OCI-LY1 (cell line): ENCODE data around the gene MTFMT.

ENCODE experiments used
- H2AFZ ChIP-seq: fragments of 200-600 bp; sonication (generic), shearing (Covaris generic); 2 replicates; pipeline ENCODE4 v1.6.0; 2014; ENCODE audit warnings: antibody characterized with exemption, mild to moderate bottlenecking, low read length
- H3F3A ChIP-seq: fragments of 200-600 bp; sonication (generic), shearing (Covaris generic); 2 replicates; pipeline ENCODE4 v1.6.0; 2014; ENCODE audit warnings: mild to moderate bottlenecking, antibody characterized with exemption, low read length, moderate library complexity; ENCODE audit not compliant: insufficient read depth
- H3K27ac ChIP-seq: fragments of 200-600 bp; sonication (generic); 2 replicates; pipeline ENCODE4 v1.5.1; 2014; ENCODE audit warnings: low read length, mixed run types, mild to moderate bottlenecking, low read depth; ENCODE audit not compliant: poor library complexity, severe bottlenecking
- H3K27me3 ChIP-seq: fragments of 200-600 bp; sonication (generic); 2 replicates; pipeline ENCODE4 v1.6.0; 2014; ENCODE audit warnings: antibody characterized with exemption, mild to moderate bottlenecking, low read length, moderate library complexity; ENCODE audit not compliant: insufficient read depth
- H3K36me3 ChIP-seq: fragments of 200-600 bp; sonication (generic); 2 replicates; pipeline ENCODE4 v1.6.1; 2014; ENCODE audit warnings: mild to moderate bottlenecking, antibody characterized with exemption, low read length, moderate library complexity, mixed read lengths; ENCODE audit not compliant: insufficient read depth
- H3K4me1 ChIP-seq: fragments of 200-600 bp; sonication (generic); 2 replicates; pipeline ENCODE4 v1.5.1; 2014; ENCODE audit warnings: mild to moderate bottlenecking, low read length, moderate library complexity; ENCODE audit not compliant: insufficient read depth, severe bottlenecking
- H3K4me2 ChIP-seq: fragments of 200-600 bp; sonication (generic), shearing (Covaris generic); 2 replicates; pipeline ENCODE4 v1.6.1; 2014; ENCODE audit warnings: low read length
- H3K4me3 ChIP-seq: fragments of 200-600 bp; sonication (generic); 2 replicates; pipeline ENCODE4 v1.5.1; 2014; ENCODE audit warnings: low read length, low read depth, mild to moderate bottlenecking, mixed read lengths; ENCODE audit not compliant: poor library complexity, severe bottlenecking
- H3K79me2 ChIP-seq: fragments of 200-600 bp; shearing (Covaris generic); 2 replicates; pipeline ENCODE4 v1.6.1; 2016; ENCODE audit warnings: mixed run types, low read length, mixed read lengths; ENCODE audit not compliant: insufficient read depth
- H3K9ac ChIP-seq: fragments of 200-600 bp; sonication (generic), shearing (Covaris generic); 2 replicates; pipeline ENCODE4 v1.6.1; 2014; ENCODE audit warnings: mild to moderate bottlenecking, low read length, mixed read lengths
- H3K9me2 ChIP-seq: fragments of 200-600 bp; sonication (generic), shearing (Covaris generic); 2 replicates; pipeline ENCODE4 v1.6.1; 2014; ENCODE audit warnings: low read depth, mild to moderate bottlenecking, low read length, mixed read lengths
- H3K9me3 ChIP-seq: fragments of 200-600 bp; shearing (Covaris generic); 2 replicates; pipeline ENCODE4 v1.6.1; 2014; ENCODE audit warnings: low read length, mixed read lengths
- H4K20me1 ChIP-seq: fragments of 200-600 bp; sonication (generic), shearing (Covaris generic); 2 replicates; pipeline ENCODE4 v1.6.0; 2016; ENCODE audit warnings: mild to moderate bottlenecking, low read length; ENCODE audit not compliant: insufficient read depth
- EZH2 ChIP-seq: fragments of 200-600 bp; sonication (generic), shearing (Covaris generic); IDR thresholded peaks from 2 replicates; pipeline ENCODE4 v1.8.0; 2017; ENCODE audit warnings: borderline replicate concordance, mixed run types, mild to moderate bottlenecking, antibody characterized with exemption, low read length, moderate library complexity, mixed read lengths
- TF ChIP-seq, protein P1 (sequence below): fragments of 200-600 bp; sonication (generic), shearing (Covaris generic); IDR thresholded peaks from 2 replicates; pipeline ENCODE4 v1.5.1; 2017; ENCODE audit warnings: mild to moderate bottlenecking, antibody characterized with exemption, low read length, moderate library complexity, mixed read lengths

The MTFMT gene

DNA sequence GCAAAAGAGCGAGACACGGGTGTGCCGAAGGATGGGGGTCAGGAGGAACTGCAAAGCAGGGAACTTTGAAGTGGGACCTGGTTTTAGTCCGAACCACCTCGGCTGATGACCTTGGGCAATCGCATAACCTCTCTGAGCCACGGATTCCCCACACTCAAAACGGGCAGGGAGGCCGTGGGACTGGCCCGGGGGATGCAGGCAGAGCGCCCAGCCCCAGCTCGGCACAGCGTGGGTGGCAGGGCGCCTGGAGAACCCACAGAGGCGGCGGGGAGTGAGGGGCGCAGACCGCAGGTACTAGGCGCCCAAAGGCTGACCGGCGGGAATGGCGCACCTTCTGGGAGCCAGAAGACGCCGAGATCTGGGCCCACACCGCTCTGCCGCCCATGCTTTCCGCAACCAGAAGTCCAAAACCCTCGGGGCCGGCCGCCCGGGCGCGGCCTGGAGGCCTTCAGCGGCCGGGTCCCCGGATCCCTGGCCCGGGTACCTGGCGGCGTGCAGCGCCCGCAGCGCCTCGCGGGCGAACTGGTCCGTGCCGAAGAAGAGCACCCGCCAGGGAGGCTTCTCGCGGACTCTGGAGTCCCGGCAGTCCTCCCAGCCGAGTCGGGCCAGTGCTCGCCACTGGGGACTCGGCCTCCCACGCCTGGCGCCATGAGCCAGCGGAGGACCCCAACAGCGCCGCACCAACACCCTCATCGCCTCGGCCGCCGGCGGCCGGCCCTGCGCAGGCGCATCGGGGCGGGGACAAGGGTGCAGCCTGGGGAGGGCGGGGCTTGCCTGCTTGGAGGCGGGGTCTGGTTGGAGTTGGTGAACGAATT is at the start of gene MTFMT:
Gene MTFMT, minus strand, starts transcription at position 719 of the 815 bp plus-strand sequence. Its CDS starts 26 bp downstream, at position 693.
- TF ChIP-seq, protein P1, sequence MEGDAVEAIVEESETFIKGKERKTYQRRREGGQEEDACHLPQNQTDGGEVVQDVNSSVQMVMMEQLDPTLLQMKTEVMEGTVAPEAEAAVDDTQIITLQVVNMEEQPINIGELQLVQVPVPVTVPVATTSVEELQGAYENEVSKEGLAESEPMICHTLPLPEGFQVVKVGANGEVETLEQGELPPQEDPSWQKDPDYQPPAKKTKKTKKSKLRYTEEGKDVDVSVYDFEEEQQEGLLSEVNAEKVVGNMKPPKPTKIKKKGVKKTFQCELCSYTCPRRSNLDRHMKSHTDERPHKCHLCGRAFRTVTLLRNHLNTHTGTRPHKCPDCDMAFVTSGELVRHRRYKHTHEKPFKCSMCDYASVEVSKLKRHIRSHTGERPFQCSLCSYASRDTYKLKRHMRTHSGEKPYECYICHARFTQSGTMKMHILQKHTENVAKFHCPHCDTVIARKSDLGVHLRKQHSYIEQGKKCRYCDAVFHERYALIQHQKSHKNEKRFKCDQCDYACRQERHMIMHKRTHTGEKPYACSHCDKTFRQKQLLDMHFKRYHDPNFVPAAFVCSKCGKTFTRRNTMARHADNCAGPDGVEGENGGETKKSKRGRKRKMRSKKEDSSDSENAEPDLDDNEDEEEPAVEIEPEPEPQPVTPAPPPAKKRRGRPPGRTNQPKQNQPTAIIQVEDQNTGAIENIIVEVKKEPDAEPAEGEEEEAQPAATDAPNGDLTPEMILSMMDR = no peak; the same call in 1 of the 2 replicates
- no peak for TF ChIP-seq EZH2
- no peaks in the 10 kb centered on the region for H3K9me3 ChIP-seq

DNA sequence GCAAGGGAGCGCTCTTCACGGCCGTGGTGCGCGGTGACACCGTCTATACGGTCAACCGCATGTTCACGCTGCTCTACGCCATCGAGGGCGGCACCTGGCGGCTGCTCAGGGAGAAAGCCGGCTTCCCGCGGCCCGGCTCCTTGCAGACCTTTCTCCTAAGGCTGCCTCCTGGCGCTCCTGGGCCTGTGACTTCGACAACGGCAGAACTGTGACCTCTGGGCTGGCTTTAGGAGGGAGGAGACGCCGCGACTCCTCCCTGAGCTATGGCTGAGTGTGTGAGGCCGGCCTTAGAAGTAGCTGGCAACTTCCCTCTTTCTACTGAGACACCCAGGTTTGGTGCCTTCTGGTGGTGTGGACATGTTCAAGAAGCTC is 48.5 kb upstream of the MTFMT start:
- TF ChIP-seq EZH2 = no peak
- TF ChIP-seq, protein P1 = no peak
- H3K4me3 ChIP-seq = no peak overlapping the region

More for the DNA sequence above, at the start of gene MTFMT:
- H2AFZ ChIP-seq = no peak within 1 kb of the TSS
- peaks cover 15% of the 10 kb centered on the region for H3K4me1 ChIP-seq
- H3K4me3 ChIP-seq = peak within 1 kb of the TSS; percentile 88
- no peaks in the 10 kb centered on the region; the same call in 1 of the 2 replicates for H3F3A ChIP-seq
- H3K36me3 ChIP-seq = peaks cover 24% of the 10 kb centered on the region; the same call in 1 of the 2 replicates
- no peaks in the 10 kb centered on the region for H4K20me1 ChIP-seq
- H3K27ac ChIP-seq = no peak within 1 kb of the TSS
- H3K4me2 ChIP-seq = peak within 1 kb of the TSS; percentile 93
- H3K9ac ChIP-seq = peak within 1 kb of the TSS; percentile 78
- no peaks in the 10 kb centered on the region for H3K27me3 ChIP-seq
- H3K79me2 ChIP-seq = peaks cover 5% of the 10 kb centered on the region
- no peaks in the 10 kb centered on the region for H3K9me2 ChIP-seq

GRCh38 chr15:65077291-65077980 is 48.0 kb upstream of the MTFMT start:
- Histone ChIP-seq H4K20me1 (no peaks in the 10 kb centered on the region), H3K4me3 (no peak overlapping the region), H3K9me3 (no peaks in the 10 kb centered on the region), H3K4me2 (no peak overlapping the region), H3K36me3 (no peaks in the 10 kb centered on the region), H3K27me3 (no peaks in the 10 kb centered on the region; the same call in 1 of the 2 replicates), H2AFZ (no peak overlapping the region), H3K9ac (no peak overlapping the region), H3K27ac (no peak overlapping the region), H3K4me1 (no peaks in the 10 kb centered on the region), H3K9me2 (no peaks in the 10 kb centered on the region), H3F3A (no peaks in the 10 kb centered on the region), H3K79me2 (no peaks in the 10 kb centered on the region)
- TF ChIP-seq, protein P1 = no peak
- no peak for TF ChIP-seq EZH2

More for the DNA sequence above, 48.5 kb upstream of the MTFMT start:
- no peak overlapping the region for H3K4me2 ChIP-seq
- H3F3A ChIP-seq = no peaks in the 10 kb centered on the region
- H3K4me1 ChIP-seq = no peaks in the 10 kb centered on the region
- no peaks in the 10 kb centered on the region for H3K27me3 ChIP-seq
- H4K20me1 ChIP-seq = no peaks in the 10 kb centered on the region
- no peak overlapping the region for H3K27ac ChIP-seq
- no peak overlapping the region for H3K9ac ChIP-seq
- no peaks in the 10 kb centered on the region for H3K36me3 ChIP-seq
- no peaks in the 10 kb centered on the region for H3K9me3 ChIP-seq
- no peak overlapping the region for H2AFZ ChIP-seq
- H3K9me2 ChIP-seq = no peaks in the 10 kb centered on the region
- no peaks in the 10 kb centered on the region for H3K79me2 ChIP-seq
